GM21723 (cell line): ENCODE data around the gene ERC2.

ENCODE experiments used
- ATAC-seq: cut with Tn5 transposase; IDR thresholded peaks from one replicate; pipeline ENCODE4 v1.9.1; 2021; ENCODE audit warnings: mild to moderate bottlenecking, moderate library complexity; ENCODE audit not compliant: unreplicated experiment

ERC2 gene

GRCh38 chr3:55724821-55725220 lies 743.4 kb downstream of the ERC2 start:
- peak; percentile 71 for ATAC-seq

- ATAC-seq: no peak
Measured at GRCh38 chr3:55724407-55724784, 743.9 kb downstream of the ERC2 start.

DNA sequence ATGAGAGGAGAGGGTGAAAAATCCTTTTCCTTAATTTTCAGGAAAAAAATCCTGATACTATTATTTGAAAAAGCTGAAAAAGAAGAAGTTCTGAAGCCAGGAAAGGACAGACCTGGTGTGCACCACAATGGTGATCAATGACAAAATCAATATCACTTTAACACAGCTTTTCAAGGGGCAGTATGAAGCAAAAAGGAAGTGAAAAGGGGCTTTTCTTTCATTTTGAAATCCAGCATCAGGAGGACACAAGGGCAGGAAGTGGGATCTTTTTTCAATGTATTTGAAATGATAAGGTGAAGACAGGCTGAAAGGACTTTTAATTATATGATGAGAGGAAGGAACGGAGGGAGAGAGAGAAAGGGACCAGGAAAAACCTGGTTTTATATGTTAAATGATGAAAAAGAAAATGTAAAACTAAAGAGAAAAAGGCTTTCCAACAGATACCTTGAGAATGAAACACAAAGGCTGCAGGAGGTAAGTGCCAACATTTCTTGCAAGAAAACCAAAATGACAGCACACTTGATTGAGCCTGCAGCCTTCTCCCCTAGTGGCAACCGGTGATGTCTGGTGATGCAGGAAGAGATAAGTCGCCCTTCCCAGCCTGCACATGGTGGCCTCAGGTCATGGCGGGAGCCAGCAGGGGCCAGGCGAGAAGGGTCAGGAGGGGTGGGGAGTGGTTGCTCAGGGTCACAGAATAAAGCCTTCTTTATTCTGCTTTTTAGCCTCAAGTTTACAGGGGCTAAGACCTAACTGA lies 744.4 kb downstream of the ERC2 start:
- no peak for ATAC-seq

DNA sequence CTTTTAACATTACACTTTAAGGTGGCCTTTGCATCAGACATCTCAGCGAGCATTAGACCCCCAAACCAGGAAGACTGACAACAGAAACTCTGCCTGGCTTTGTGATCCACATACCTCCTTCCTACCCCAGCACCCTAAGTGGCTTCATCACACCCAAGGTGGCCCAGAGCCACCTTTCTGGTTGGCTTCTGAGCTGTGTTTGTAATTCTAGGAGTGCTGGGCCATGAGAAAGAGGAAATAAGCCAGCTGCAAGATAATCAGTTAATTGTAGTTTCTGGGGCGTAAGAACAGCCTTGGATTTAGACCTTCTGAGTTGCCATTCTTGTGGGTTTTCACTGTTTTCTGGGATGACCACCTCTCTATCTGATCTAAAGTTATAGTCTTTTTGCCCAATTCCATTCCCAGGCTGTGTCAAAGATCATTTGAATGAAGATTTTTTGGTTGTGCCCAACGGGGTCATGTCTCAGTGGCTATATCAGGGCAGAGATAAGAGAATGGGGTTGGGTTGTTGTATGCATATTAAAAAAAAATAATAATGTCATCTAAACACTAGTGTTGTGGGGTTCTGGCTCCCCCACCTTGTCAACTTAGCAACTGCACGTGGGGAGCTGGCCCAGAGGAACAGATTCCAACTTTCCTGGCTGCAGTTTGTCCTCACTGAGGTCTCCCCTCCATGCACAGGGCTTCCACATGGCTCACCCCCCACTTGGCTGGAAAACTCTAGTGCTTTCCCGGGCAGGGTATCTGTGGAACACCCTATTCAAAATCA lies 746.4 kb downstream of the ERC2 start:
- ATAC-seq: no peak

- no peak for ATAC-seq
Measured at GRCh38 chr3:55720614-55721013, 747.7 kb downstream of the ERC2 start.

- ATAC-seq: no peak
Measured at GRCh38 chr3:55719508-55719907, 748.8 kb downstream of the ERC2 start.

- no peak for ATAC-seq
Measured at GRCh38 chr3:55719006-55719405, 749.3 kb downstream of the ERC2 start.

DNA sequence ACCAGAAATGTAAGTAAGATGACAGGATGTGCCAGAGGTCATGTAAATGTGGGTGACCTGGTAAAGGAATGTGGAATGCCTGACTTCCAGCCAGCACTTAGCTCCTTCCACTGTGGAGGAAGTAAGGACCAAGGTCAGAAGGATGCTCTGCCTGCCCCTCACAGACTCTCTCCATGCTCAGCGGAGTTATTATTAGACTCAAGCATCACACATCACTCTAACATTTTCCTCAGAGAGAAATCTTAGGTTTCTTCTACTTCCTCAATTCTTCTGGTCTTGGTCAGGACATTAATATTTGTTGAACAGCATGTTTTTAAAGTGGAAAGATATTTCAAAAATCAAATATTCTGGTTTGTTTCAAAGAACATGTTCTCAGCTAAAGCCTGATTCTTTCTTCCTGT lies 749.7 kb downstream of the ERC2 start:
- no peak for ATAC-seq

DNA sequence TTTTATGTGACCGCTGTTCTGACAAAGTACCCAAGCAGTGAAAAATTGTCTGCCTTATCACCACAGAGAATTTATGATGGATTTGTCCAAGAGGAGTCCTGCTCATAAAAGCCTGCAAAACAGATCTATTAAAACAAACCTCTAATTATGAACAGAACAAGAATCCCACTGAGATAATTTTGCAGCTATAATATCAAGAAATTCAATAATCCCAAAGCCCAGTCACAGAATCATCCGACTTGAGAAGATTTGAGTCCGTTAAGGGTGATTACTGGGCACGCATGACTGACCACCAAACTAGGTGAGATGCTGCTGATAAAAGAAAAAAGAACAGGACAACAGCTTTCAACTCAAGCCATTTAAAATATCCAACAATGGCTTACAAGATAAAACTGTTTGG lies 750.2 kb downstream of the ERC2 start:
- ATAC-seq: no peak

DNA sequence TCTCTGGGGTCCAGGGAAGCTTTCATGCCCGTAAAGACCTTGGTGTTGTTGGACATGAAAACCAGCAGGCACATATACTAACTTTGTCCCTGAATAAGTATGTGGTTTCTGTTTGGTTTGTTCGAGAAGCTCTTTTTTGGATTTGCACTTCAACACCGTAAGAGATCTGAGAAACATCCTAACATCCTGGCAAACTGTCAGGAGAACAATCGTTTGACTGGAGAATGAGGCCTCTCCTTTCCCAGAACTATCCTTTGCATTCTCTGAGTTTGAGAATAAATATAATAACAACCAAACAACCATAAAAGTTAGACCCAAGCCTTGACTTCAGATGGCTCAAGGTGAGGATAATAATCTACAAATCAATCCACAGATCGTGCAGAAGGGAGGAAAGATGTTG lies 750.8 kb downstream of the ERC2 start:
- no peak for ATAC-seq

- ATAC-seq: no peak
Measured at GRCh38 chr3:55716611-55717225, 751.5 kb downstream of the ERC2 start.

DNA sequence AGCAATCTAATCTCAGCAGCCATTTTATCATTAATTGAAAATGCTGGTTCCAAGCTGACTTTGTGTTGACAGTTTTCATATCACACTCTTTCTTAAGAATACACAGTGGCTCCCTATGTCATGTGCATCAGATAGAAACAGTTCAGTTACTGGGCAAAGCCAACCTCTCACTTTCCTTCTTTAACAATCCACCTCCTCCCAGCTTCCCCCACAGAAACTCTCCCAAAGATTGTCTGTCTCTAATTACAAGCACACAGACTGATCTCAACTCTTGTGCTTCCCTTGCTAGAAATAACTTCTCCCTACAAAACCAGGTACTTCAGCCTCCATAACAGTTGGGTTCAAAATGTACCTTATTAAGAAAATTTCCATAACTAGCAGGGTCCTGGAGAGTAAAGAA lies 752.2 kb downstream of the ERC2 start:
- no peak for ATAC-seq

- no peak for ATAC-seq
Measured at GRCh38 chr3:55714057-55714456, 754.2 kb downstream of the ERC2 start.

DNA sequence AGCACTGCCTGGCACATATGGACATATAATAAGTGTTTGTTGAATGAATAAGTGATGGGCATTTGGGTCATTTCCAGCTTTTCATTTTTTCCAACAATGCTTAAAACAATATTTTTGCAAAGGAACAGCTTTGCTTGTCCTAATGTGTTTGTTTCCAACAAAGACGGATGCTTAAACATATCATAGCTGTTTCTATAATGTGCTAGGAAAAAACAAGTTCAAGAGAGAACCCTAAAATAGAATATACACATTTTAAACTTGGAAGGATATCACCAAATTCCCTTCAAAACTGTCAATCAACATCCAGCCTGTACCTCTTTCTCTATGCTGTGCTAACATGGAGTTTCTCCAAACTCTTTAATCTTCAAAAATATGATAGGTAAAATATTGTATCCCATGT lies 756.6 kb downstream of the ERC2 start:
- no peak for ATAC-seq

DNA sequence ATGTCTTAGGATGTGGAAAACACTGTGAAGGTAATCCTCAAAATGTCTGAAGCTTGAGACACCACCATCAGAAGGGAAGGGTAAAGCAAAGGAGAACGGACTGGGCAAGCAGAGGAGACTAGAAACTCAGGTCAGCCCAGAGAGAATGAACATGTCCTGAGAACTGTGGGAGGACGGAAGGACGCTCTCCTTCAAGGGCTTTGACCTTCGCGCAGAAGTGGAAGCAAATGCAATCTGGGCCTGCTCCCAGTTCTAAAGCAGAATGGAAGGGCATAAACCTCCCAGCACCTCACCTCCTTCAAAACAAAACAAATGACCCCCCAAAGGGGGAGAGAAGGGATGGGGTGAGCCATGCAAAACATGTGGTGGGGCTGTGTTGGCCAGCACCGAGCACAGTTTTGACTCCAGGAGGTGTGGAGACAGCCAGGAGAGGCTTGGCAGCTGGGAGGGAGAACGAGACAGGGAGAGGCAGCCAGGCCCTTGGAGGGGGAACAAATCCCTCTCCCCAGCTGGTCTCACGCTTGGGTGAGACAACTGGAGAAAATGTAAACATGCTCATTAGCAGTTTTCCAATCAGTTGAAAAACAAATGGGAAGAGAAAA lies 758.8 kb downstream of the ERC2 start:
- ATAC-seq: no peak

- no peak for ATAC-seq
Measured at GRCh38 chr3:55708921-55709320, 759.3 kb downstream of the ERC2 start.

GRCh38 chr3:55708242-55708641 lies 760.0 kb downstream of the ERC2 start:
- no peak for ATAC-seq

- no peak for ATAC-seq
Measured at GRCh38 chr3:55704521-55704920, 763.7 kb downstream of the ERC2 start.

DNA sequence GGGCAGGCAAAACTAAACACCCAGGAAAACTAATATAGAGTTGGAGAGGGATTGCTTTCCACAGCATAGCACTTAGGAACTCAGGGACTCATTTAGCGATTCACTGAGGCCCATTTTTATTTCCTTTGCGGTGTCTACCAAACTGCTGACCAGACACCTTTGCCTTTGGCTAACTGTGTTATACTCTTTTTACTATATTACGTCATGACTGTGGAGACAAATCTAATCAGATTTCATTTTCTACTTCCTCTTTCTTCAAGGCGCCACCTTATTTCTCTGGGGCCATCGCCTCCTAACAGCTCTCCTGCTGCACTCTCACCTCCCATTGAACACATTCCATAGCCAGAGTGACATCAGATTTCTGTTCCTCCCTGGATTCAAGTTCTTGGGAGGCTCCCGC lies 765.4 kb downstream of the ERC2 start:
- ATAC-seq: no peak

DNA sequence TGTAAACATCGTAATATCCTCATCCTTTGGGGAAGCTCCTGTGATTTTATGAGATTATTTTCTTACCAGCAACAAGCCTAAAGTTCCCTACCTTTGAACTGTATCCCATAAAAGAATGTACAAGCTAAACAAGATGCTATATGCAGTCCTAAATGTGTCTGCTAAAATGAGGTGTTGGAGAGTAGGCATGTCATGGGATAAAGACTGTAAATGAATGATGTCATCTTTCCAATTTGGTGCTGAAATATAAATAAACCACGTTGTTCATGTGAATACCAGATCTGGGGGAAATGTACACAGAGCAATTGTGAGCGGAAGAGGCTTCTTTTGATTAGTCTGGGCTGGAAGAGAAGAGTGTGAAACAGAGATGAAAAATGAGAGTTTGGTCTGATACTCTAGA lies 766.3 kb downstream of the ERC2 start:
- ATAC-seq: no peak

GRCh38 chr3:55698831-55699230 lies 769.4 kb downstream of the ERC2 start:
- ATAC-seq: no peak
